Measurements from ENCODE around the gene HMG20B.
"Not testable (repeated sequence)": the region's sequence is repeated elsewhere in the genome, so short reads cannot be mapped to it uniquely, and the experiment has no call there.

DNA sequence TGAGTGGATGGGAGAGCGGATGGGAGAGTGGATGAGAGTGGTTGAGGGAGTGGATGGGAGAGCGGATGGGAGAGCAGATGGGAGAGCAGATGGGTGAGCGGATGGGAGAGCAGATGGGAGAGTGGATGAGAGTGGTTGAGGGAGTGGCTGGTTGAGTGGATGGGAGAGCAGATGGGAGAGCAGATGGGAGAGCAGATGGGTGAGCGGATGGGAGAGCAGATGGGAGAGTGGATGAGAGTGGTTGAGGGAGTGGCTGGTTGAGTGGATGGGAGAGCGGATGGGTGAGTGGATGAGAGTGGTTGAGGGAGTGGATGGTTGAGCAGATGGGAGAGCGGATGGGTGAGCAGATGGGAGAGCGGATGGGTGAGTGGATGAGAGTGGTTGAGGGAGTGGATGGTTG lies 43.4 kb upstream of the HMG20B start:
- TF ChIP-seq POLR2A (IDR thresholded peaks at IDR 0.05): not testable (repeated sequence)
- TF ChIP-seq, protein P1, sequence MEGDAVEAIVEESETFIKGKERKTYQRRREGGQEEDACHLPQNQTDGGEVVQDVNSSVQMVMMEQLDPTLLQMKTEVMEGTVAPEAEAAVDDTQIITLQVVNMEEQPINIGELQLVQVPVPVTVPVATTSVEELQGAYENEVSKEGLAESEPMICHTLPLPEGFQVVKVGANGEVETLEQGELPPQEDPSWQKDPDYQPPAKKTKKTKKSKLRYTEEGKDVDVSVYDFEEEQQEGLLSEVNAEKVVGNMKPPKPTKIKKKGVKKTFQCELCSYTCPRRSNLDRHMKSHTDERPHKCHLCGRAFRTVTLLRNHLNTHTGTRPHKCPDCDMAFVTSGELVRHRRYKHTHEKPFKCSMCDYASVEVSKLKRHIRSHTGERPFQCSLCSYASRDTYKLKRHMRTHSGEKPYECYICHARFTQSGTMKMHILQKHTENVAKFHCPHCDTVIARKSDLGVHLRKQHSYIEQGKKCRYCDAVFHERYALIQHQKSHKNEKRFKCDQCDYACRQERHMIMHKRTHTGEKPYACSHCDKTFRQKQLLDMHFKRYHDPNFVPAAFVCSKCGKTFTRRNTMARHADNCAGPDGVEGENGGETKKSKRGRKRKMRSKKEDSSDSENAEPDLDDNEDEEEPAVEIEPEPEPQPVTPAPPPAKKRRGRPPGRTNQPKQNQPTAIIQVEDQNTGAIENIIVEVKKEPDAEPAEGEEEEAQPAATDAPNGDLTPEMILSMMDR (IDR thresholded peaks at IDR 0.05): not testable (repeated sequence)
